ENCODE data around the gene EEF2KMT. TPM values are rescaled to one million over a fixed set of nuclear protein-coding genes. Genes with fewer than 3 reads are reported as not detected.
A peak's percentile ranks its signal among the peaks of the same experiment; 100 is the strongest.

Gene EEF2KMT
- total and polyA plus RNA-seq, 8 donors = 7.2 to 16.5 (median 13.0) TPM

DNA sequence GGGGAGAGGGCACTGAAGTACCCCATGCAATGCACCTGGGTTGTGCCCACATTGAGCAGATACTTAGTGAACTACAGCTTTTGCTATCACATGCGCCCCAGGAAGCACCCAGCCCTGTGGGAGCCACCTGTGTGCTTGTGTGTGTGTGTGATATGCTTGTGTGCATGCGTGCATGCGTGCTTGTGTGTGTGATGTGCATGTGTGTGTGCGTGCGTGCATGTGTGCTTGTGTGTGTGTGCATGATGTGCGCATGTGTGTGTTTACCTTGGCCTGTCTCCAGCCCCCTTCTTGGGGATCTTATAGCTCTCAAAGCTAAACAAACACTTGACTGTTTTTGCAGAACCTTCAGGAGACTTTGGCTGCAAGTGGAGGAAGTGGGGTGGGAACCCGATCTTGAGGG is 32.7 kb downstream of the EEF2KMT start:
- H3K36me3 ChIP-seq = no peaks in the 10 kb centered on the region
- H3K27ac ChIP-seq = peak overlapping the region in 1 of 2 donors; percentile 81
- DNase-seq (peak in 3 of 4 donors; percentile 64 to 88 (median 67)), ATAC-seq (peak; percentile 68)
- H3K27me3 ChIP-seq = no peaks in the 10 kb centered on the region
- TF ChIP-seq, protein P1, sequence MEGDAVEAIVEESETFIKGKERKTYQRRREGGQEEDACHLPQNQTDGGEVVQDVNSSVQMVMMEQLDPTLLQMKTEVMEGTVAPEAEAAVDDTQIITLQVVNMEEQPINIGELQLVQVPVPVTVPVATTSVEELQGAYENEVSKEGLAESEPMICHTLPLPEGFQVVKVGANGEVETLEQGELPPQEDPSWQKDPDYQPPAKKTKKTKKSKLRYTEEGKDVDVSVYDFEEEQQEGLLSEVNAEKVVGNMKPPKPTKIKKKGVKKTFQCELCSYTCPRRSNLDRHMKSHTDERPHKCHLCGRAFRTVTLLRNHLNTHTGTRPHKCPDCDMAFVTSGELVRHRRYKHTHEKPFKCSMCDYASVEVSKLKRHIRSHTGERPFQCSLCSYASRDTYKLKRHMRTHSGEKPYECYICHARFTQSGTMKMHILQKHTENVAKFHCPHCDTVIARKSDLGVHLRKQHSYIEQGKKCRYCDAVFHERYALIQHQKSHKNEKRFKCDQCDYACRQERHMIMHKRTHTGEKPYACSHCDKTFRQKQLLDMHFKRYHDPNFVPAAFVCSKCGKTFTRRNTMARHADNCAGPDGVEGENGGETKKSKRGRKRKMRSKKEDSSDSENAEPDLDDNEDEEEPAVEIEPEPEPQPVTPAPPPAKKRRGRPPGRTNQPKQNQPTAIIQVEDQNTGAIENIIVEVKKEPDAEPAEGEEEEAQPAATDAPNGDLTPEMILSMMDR (IDR thresholded peaks at IDR 0.05) = no peak
- H3K9me3 ChIP-seq = no peaks in the 10 kb centered on the region
- intact Hi-C loops (cut with DNase I) = no loop called here
- peaks cover 0 to 6% of the 10 kb centered on the region in 2 donors for H3K4me1 ChIP-seq
- H3K4me3 ChIP-seq = peak overlapping the region in 1 of 2 donors; percentile 33

DNA sequence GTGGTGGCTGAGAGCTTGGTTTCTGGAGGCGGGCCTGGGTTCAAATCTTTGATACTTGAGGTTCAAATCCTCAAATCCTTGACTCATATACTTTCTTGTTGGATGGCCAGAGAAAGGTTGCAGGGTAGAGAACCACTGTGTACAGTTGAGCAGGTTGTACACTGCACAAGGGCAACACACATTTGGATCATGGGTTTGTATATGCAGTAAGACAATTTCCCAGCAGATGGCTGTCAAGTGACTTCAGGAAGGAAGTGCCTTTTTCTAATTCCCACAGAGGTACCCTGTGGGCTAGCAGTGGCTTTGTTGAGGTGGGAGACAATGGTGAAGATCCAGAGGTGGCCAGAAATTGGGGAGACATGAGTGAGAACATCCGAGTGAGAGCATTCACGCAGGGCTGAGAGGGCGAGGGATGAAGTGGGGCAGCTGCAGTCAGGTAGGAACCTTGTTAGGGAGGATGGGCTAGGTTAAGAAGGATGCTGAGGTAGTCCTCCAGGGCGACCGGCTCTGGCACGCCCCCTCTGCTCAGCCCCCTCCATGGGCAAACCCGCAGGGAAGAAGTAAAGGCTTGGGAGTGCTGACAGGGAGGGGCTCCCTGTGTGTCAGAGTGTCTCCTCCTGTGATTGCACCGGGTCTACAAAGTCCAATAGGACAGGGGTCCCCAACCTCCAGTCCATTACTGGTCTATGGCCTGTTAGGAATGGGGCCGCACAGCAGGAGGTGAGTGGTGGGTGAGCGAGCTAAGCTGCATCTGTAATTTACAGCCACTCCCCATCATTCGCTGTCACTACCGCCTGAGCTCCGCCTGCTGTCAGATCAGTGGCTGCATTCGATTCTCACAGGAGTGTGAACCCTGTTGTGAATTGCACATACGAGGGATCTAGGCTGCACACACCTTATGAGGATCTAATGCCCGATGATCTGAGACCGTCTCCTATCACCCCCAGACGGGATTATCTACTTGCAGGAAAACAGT is 34.5 kb downstream of the EEF2KMT start:
- H3K4me3 ChIP-seq = no peak overlapping the region
- H3K27me3 ChIP-seq = no peaks in the 10 kb centered on the region
- intact Hi-C loops (cut with DNase I) = no loop called here
- no peaks in the 10 kb centered on the region for H3K36me3 ChIP-seq
- no peaks in the 10 kb centered on the region for H3K9me3 ChIP-seq
- DNase-seq (peak in 1 of 4 donors; percentile 19), ATAC-seq (no peak)
- peaks cover 0 to 6% of the 10 kb centered on the region in 2 donors for H3K4me1 ChIP-seq
- TF ChIP-seq, protein P1 (IDR thresholded peaks at IDR 0.05) = no peak
- H3K27ac ChIP-seq = no peak overlapping the region

DNA sequence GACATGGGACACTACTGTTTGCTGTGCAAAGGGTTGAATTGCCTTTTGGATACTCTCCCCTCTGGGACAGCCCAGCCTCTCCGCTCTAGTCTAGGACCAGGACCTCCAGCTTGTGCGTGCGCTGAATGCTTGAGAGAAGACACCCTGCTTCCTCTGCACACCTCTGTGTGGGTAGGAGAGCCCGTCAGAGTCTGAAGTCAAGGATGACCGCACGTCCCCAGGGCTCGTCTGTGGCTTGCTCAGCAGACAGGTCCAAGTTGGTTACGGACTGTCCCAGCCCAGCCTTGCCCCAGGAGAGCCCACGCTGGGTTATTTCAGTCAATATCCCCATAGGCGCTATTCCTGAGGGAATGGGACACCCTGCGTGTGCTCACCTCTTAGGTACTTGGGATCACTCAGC is 35.5 kb downstream of the EEF2KMT start:
- Histone ChIP-seq H3K27ac (no peak overlapping the region), H3K4me3 (no peak overlapping the region), H3K27me3 (no peaks in the 10 kb centered on the region), H3K36me3 (no peaks in the 10 kb centered on the region), H3K4me1 (peaks cover 0 to 6% of the 10 kb centered on the region in 2 donors), H3K9me3 (no peaks in the 10 kb centered on the region)
- ATAC-seq = no peak
- TF ChIP-seq, protein P1 (IDR thresholded peaks at IDR 0.05) = no peak
- peak in 1 of 4 donors; percentile 21 for DNase-seq
- intact Hi-C loops (cut with DNase I) = no loop called here

DNA sequence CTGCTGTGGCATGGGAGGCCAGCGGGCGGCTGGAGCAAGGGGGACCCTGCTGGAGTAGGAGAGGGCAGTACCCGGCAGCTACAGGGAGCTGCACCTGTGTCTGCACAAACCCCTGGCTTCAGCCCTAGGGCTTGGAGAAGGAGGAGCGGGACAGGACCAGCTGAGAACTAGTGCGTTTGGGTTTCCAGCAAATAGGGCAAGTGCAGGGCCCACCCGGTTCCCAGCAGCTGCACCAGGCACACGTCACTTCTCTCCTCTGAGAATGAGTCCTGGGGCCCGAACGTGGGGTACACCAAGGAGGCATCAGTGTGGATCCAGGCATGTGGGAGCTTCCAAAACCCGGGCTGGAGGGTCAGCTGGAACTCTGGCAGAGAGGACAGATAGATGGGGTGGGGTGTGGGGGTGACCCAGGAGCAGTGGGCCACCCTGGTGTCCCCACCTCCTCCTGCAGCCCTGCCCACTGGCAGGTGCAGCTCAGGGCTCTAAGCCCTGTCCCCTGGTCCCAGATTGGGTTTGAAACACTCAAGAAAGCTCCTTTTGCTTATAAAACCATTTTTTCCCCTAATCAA is 37.4 kb downstream of the EEF2KMT start:
- no peak for ATAC-seq
- peaks cover 0 to 4% of the 10 kb centered on the region in 2 donors for H3K36me3 ChIP-seq
- no peaks in the 10 kb centered on the region for H3K27me3 ChIP-seq
- no peaks in the 10 kb centered on the region for H3K4me1 ChIP-seq
- H3K4me3 ChIP-seq = no peak overlapping the region
- H3K27ac ChIP-seq = no peak overlapping the region
- H3K9me3 ChIP-seq = no peaks in the 10 kb centered on the region
- no peak for DNase-seq
- intact Hi-C loops (cut with DNase I) = no loop called here
- TF ChIP-seq, protein P1 (IDR thresholded peaks at IDR 0.05) = no peak

All from left lung (tissue), 10 donors.